ENCODE measurements around the gene ZNF423.

Gene ZNF423

DNA sequence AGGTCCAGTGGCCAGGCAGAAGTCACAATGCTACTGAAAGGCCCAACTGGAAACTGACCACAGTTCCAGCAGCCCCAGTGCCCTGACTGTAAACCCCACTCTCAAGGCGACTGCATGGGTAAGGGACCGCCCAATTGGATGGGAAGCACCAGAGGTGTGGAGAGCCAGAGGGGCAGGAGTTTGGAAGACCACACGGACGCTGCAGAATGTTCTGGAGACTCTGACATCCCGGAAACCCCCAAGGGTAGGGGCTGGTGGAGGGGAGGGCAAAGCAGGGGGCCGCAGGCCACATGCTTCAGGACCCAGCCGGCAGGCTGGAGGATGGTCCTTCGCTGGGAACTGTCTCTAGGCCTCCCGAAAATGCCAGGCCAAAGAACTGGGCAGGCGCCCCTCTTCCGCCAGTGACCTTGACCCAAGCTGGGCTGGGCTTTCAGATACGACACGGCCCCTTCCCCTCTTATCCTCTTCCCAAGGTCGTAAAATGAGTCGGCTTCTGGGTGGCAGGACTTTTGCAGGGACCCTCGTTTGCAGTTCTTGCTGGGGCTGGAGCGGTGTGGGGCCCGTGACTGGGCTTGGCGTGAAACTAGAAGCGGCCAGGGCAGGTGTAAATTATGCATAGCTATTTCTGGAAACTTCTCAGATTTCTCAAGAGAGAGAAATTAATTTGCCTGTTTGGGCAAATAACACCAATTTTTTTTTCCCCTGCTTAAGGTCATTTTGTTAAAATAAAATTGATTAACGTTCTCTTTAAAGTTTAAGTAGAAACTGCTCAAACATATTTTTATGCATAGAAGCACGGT, 372.1 kb downstream of the ZNF423 start:
- no peak for DNase-seq

DNA sequence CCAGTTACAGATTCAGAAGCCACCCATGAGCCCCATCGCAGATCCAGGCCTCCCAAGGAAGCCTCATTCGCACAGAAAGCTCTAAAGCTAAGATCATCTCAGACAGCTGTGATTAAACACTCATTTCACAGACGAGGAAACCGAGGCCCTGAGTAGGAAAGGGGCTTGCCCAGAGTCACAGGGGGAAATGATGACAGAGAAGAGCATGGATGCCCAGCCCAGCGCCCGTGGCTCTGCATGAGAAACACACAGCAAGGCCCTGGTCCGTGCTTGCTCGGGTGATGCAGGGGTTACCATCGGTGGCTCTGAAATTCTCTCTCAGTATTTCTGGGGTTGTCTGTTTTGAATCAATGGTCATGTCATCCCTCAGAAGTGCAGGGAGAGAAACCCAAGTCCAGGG, 372.7 kb downstream of the ZNF423 start:
- no peak for DNase-seq

DNA sequence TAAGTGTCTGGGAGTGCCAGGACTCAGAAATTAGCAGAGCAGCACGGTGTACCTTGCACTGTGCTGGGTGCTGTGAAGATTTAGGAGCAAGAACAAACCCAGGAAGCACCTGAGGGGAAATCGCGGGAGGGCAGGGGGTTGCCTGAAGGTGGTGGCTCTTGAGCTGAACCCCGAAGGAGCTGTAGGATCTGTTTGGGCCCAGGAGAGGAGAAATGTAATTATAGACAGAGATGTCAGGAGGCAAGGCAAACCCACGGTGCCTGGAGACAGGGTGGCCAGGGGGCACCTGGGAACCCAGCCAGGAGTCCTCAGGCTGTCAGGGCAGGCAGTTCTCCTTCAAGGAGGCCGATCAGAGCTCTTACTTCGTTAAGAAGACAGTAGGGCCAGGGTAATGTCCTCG, 373.2 kb downstream of the ZNF423 start:
- no peak for DNase-seq

DNA sequence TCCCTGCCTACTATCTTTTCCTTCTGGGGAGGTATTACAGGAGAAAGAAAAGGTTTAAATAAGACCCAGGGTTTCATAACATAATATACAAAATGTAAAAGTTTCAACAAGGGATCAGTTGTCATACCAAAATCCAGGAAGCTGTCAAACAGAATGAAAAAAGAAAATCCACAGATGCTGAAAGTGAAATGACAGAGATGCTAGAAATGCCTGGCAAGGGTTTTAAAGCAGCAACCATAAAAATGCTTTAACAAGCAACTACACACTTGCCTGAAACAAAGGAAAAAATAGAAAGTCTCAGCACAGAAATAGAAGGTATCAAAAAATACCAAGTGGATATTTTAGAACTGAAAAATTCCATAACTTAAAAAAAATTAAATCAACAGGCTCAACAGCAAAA, 377.3 kb downstream of the ZNF423 start:
- DNase-seq: peak; percentile 36

DNA sequence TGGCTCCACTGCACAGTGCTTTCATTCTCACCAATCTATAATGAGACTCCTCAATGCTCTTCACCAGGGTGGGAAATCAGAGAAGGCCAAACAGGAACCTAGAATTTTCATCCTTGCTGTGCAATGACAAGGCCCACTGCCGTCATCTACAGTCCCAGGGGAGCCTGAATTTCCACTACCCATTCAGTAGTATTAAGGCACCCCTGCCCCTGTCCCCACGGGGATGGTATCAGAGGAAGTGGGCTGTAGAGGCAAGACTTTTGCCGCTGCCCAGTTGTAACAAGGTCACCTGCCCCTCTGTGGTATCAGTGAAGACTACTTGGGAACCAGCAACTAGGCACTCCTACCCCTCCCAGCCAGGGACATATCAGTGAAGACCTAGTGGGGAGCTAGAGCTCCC, 377.8 kb downstream of the ZNF423 start:
- no peak for DNase-seq

DNA sequence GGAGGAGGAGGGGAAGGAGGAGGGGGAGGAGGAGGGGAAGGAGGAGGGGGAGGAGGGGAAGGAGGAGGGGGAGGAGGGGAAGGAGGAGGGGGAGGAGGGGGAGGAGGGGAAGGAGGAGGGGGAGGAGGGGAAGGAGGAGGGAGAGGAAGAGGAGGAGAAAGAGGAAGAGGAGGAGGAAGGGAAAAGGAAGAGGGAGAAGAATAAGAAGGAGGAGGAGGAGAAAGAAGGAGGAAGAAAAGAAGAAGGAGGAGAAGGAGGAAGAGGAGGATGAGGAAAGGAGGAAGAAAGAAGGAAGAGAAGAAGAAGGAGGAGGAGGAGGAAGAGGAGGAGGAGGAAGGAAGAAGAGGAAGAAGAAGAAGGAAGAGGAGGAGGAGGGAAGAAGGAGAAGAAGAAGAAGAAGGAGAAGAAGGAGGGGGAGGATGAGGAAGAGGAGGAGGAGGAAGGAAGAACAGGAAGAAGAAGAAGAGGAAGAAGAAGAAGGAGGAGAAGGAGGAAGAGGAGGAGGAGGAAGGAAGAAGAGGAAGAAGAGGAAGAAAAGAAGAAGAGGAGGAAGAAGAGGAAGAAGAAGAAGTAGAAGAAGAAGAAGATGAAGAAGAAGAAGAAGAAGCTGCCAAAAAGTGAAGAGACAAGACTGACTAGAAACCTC, 378.5 kb downstream of the ZNF423 start:
- no peak for DNase-seq

DNA sequence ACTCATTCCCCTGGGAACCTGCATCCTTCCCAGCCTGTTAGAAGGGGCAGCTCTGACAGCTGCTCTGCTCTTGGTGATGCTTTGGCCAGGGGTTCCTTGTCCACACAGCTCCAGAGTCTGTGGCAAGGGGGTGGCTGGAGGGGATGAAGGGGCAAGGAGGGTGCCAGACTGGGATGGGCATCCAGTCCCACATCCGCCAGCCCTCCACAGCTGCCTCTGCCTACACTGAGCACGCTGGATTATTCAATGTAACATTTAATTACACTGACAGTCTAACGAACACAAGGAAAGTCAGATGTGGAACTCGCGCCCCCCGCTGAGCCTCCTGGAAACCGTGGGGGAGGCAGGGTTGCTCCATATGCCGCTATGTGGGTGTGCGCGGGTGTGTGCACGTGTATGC, 381.2 kb downstream of the ZNF423 start:
- DNase-seq: no peak

DNA sequence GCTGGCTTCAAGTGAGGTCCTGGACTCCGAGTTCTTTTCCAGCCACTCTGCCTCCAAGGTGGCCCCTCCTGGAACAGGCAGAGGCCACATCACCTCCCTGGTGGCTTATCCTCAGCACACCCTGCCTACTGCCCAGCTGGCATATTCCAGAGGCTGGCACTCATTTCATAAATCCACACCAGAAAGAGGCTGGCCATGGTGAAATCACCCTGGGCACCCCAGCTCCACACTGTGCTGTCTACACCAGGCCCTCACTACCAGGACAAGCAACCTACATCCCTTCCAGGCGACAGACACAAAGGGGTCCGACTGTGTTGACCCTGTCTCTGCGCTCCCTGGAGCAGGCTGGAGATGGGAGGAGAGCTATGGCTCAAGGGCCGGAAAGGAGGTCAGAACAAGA, 382.1 kb downstream of the ZNF423 start:
- no peak for DNase-seq

DNA sequence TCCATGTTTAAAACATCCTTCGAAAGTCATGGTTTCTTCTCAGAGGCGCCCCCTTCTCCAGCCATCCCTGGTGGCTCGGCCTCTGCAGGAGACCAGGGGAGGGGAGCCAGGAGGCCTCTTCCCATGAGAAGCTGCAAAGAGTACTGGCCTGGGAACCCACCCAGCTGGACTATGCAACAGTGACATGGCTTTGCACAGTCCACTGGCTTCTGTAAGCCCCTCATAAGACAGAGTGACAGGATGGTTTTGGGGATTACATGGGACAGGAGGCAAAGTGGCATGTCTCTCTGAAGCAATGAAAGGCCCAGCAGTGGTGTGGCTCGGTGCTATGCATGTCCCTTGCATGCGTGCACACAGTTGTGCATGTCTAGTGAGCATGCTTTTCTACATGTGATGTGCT, 382.8 kb downstream of the ZNF423 start:
- no peak for DNase-seq

DNA sequence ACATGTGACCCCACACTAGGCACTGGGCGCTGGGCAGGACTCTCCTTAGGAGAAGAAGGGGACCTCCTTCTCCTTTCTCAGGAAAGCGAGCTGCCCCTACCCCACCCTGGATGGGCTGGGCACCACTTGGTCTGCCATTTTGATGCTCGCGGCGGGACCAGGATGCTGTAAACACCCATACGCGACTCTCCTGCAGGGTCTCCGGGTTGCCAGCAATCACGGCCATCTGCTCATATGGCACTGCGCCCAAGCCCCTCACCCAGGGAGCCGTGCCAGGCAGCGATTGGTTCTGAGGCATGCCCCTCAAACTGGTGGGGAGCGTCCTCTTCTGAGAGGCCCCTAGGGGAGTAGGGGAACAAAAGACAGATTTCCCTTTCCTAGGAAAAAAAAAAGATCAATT, 383.3 kb downstream of the ZNF423 start:
- DNase-seq: no peak

DNA sequence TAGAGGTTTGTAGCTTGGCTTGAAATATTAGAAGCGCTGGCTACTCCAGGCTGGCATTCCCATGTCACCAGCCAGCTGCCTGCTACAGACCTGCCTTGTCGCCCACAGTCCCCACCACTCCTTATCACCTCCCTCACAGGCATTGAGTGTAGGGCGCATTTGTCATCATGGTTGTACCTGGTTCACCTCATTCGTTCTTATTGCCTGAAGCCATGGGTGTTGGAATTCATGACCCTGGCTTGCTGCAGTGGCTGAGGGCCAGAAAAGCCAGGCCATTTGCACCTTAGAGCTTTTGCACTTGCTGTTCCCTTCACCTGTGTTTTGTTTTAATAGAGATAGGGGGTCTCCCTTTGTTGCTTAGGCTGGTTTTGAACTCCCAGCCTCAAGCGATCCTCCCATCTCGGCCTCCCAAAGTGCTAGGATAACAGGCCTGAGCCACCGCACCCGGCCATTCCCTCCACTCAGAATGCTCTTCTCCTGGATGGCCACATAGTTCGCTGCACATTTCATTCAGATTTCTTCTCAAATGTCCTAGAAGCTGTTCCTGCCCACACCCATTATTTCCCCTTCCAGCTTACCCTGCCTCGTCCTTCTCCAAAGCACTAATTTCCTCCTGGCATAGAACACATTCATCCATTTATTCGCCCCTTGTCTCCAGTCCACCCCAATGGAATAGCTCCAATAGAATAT, 384.7 kb downstream of the ZNF423 start:
- DNase-seq: no peak

DNA sequence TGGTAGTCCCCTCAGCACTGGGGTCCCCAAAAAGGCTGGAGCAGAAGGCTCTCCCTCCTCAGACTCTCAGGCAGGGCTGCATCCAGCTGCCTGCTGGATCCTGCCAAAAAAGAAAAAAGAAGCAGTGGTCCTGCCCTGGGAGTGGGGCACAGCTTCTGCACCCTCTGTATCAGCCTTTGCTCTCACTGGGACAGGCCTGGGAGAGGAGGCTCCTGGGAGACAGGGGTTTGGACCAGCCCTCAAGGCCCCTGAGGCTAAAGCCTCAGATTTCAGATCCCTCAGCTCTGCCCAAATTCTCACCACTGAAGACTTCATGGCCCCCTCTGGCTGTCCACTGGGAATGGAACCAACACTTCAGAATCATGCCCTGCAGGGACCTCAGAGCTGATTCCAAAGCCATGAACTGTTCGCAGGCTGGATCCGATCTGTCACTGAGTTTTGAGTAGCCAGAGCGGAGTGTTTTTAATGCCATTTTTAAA, 385.4 kb downstream of the ZNF423 start:
- DNase-seq: no peak

DNA sequence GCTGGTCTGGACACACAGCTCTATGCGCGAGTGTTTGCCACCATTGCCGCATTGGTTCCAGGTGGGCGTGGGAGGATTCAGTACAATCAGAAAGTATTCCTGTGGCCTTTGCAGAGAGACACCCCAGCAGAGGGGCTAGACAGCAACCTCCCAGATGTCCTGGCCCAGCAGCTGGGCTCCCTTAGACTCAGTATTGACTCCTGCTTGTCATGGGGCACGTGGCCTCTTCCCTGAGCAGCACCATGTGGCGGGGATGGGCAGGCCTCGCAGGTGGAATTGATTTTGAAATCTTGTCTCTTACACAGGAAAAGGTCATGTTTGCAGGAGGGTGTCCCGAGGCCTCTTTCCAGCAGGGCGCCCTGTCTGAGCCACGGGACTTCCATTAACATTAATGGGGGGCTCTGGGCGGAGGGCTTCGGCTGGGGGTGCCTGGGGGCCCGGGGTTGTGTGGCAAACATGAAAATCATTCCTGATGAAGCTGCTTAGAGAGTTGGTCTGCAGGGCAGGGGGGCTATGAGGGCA, 385.9 kb downstream of the ZNF423 start:
- DNase-seq: no peak

DNA sequence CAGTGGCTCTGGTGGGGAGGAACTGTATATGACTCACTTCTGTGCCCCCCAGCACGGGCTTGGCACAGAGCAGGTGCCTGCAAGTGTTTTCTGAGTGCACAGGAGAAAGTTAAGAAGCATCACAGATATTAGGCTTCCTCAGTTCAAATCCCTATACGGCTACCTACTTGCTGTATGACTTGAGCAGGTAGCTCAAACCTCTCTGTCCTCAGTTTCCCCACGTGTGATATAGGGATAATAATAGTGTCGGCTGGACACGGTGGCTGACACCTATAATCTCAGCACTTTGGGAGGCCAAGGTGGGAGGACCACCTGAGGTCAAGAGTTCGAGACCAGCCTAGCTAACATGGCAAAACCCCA, 386.6 kb downstream of the ZNF423 start:
- DNase-seq: no peak

DNA sequence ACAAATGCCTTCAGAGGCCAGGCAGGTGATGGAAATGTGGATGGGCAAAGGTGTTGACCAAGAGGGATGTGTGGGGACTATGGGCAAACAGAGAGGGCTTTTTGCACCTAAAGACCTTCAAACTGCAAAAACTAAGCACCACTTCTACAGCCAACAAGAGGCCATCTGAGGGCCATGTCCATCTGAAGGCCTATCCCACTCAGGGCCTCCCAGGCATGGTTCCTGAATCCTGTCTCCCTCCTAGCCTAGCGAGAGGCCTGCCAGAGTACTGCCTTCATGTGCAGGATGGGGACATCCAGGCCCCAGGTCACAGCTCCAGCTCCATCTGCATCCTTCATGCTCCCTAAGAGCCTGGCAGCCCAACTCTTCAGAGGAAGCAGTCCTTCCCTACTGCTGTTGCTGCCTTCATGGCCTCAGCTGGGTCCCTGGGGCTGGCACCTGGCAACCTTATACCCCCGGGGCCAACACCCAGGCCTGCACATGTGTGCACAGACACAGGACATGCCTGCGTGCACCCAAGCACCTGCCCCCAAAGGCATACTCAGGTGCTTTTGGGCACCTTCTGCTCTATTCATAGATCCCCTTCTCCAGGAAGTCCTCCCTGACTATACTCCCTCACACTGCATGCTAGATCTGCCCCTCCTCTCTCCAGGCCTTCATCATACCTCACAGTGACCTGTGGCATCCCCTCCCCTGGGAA, 387.2 kb downstream of the ZNF423 start:
- no peak for DNase-seq

DNA sequence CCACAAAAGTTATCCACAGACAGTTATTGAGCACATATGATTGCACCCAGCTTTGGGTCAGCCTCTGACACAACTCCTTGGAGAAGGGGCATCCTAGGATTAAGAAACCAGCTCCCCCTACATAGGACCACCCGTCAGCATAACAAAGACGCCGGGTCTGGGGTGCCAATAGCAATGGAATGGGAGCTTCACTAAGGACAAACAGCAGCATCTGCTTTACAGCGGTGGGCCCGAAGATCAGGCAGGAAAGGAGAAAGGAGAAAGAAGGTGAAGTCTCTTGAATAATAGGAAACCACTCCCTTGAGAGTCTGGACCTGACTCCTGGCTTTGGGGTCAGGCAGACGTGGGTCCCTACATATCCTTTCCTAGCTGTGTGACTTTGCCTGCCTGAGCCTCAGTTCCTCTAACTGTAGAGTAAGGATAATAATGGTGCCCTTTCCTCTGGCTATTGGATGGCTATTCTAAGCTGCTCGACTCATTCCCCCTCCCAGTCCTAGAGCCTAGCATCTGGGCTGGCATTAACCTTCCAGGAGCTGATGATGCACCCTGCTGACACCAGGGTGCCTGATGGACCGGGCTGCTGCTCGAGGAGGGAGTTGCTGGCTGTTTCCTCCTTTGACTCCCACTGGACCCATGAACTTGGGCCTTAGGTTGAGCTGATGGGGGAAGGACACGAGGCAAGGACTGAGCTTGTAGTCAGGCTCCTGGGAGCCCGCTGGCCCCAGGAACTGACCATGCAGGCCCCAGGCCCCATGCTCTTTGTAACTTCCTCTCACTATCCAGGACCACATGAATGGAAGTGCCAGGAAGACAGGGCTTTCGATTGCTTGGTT, 388.2 kb downstream of the ZNF423 start:
- no peak for DNase-seq

DNA sequence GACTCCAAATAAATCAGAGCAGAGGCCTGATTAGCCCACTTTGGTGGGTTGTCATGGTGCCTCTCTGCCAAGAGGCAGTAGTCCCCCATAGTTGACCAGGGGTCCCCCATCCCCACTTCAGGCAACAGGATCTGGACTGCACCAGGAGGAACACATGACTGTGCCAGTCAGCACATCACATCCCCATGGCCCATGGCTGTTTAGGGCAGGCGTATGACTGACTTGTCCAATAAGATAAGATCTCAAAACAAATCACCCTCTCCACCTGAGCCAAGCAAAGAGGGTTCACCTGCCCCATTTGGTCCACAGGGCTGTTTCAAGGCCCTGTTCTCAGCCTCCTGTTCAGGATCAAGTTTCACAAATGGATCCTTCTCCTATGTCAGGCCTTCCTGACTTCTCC, 389.0 kb downstream of the ZNF423 start:
- DNase-seq: no peak

DNA sequence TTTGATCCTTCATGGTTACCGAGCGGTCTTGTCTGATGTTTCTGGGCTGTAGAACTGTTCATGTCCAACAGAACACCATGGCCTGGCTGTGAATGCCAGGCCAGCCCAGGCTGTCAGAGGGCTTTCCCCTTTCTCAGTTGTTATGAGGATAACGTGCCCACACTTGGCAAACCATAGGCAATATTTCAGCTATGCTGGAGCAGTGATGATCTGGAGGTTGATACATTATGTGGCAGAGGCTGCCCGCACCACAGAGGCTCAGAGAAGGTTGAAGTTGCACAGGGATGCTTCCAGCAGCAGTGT, 389.4 kb downstream of the ZNF423 start:
- no peak for DNase-seq

DNA sequence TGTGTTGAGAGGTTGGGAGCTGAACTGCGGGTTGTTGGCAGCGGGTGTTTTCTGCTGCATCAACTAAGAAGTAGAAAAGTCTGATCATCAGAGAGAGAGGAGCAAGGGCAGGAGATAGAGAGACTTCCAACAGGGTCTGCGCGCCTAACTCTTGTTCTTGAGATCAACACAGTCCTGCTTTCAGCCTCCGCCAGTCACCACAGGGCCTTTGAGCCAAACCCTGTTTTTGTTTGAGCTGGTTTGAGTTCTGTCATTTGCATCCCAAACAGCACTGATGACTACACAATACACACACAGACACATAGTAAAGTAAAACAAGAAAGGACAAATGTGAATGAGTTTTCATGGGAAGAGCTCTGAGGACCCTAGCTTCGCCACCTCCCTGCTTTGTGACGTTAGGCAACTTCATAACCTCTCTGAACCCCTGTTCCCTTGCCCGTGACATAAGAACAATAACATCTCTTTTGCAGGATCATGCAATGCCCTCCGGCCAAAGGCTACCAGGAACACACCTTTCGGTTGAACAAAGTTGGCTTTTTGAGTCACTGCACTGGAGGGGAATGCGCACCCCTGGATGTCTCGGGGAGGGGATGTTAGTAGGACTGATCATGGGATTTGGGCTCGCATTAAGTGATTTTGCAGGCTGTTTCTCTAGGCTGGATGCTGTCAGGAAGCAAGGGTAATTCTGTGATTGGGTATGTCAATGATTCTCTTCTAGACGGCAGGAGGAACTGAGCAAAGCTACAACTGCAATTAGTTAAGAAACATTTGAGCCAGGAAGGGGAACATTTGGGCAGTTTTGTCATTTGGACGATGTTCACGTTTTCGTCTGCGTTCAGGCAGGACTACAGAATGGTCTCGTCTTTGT, 390.0 kb downstream of the ZNF423 start:
- no peak for DNase-seq

DNA sequence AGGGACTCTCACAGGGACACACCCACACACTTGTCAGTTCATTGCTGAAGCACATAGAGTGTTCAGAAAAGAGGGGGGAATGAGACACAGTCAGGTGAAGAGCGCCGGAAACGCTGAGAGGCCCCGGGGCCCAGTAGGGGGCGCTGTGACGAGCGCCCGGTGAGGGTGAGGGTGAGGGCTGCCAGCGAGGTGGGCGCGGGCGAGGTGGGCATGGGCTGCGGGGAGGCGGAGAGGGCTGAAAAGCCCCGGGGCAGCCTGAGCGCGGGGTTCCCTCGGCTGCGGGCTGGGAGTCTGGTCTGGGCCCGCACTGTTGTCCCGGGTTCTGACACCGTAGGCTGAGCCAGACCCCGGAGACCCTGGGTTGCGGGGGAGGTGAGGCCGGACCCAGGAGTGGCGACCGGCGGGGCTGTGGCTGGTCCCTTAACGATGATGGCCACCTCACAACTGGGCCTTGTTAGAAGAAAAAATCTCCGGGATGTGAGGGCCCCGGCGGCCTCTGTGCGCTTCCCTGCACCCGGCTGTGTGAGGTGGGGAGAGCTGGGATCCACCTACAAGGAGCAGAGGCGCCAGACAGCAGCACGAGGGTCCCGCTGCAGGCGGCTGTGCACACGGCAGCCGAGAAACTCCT, 390.9 kb downstream of the ZNF423 start:
- DNase-seq: no peak

DNA sequence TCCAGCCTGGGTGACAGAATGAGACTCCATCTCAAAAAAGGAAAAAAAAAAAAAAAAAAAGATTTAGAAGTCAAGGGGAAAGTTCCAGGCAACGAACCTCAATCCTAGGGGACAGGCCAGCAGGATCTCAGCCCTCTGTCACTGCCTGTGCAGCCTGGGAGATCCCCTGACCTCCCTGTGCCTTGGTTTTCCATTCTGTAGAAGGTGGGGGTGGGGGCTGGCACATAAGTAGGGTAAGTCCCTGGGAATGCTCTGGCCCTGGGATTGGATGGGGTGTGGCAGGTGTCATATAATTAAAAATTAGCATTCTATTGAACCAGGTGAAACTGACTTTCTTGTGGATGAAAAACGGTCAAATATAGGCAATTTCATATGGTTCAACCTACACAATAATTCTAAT, 391.8 kb downstream of the ZNF423 start:
- no peak for DNase-seq
